Endometrial microvascular endothelial cells (primary cell): ENCODE data around the gene CFAP299. TPM values are rescaled to one million over a fixed set of nuclear protein-coding genes. Genes with fewer than 3 reads are reported as not detected.
"Not testable (repeated sequence)": the region's sequence is repeated elsewhere in the genome, so short reads cannot be mapped to it uniquely, and the experiment has no call there.

Experiments used
- in situ Hi-C: cut with HindIII; loops from 2 replicates; pipeline ENCODE4 v1.10.0; 2017; ENCODE audit warnings: low sequenced_read_pairs, low pct_unique_long_range_greater_than_20kb; ENCODE audit errors: inconsistent ontology term
- total RNA-seq: library from RNA; depleted of rRNA; stranded (reverse); fragments of >200 nt; gene quantifications from one replicate; pipeline ENCODE4 v1.2.3, GENCODE V29; 2015; ENCODE audit errors: inconsistent ontology term

Gene CFAP299
- total RNA-seq, 1 donor from 2014 or later, result not detected

DNA sequence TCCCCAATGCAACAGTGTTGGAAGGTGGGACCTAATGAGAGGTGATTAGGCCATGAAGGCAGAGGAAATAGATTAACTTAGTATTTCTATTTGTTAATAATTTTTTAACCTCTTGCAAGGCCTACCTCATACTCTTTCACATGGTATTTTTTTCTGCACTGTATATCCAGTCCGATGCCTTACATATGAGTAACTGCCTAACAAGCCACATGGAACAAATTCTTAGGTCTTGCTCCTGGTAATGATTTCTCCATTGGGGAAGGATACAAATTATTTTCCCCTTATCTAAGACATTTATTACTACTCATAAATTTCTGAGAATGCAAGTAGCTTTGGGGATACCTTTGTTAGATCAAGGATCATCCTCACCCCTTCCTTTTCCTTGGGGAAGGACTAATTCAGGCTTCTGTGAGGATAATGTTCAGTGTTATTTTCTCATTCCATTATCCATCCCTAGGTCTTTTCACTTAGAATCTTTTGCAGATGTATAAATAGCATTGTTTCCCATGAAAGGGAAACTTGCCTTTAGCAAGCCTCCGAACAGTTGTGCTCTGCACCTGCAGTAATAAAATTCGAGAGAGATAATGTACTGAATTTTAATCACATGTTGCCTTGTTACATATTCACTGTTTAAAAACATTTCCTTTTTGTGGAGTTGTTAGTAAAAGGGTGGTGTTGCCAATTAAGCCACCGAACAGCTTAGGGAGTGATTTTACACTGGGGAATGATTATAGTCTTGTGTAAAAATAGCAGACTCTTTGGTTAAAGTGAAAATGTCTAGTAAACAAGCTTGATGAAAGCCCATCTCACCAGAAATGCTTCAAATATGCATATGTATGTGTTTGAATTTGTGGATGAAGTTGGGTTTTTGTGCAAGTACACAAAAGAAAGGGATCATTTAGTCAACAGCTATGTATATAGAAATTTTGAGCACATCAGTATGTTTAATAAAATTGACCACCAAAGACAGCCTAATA, 89.9 kb downstream of the CFAP299 start:
- in situ Hi-C loops, result no loop called here

DNA sequence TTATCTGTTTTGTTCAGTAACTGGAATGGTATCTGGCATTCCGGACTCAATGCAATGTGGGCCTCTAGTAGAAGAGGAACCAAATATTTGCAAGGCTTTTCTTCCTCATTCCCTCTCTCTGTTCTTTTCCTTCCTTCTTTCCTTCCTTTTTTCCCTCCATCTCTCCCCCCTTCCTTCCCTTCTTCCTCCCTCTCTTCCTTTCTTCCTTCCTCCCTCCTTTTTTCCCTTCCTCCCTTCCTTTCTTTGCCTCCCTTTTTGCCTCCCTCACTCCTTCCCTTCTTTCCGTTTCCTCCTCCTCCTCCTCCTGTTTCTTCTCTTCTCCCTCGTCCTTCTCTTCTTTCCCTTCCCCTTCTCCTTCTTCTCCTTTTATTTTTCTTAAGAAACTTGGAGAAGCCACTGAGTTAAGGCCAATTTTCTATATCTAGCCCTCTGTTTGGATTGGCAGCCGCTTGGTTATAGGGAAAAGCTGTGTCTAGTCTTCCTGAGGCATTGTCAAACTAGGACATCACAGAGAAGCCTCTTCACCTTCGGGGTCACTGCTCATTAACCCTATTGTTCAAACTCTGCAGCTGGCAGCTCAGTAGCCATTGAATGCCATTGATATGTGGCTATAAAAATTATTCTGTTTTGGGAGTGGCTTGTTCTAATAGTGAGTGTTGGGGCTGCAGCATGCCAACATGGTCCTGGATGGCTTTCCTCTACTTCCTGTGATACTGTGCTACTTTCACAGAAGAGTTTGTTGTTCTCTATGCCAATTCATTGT, 95.9 kb downstream of the CFAP299 start:
- in situ Hi-C loops, result no loop called here

DNA sequence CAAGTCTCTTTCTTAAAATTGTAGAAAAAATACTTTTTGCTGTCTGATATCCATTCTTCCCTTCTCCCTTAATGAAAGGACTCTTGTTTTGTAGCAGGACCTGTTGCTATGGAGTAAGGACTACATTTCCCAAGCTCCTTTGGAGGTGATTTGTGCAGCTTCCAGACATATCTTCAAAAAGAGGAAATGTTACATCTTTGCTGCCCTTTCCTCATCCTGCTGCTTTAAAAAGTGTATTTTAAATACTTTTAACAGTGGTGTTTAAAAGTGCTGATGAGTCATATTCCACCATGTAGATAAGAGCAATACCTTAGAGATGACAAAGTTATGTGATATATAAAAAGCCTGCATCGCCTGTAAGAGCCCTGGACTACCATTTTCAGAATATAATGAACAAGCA, 98.7 kb downstream of the CFAP299 start:
- in situ Hi-C loops, result no loop called here

DNA sequence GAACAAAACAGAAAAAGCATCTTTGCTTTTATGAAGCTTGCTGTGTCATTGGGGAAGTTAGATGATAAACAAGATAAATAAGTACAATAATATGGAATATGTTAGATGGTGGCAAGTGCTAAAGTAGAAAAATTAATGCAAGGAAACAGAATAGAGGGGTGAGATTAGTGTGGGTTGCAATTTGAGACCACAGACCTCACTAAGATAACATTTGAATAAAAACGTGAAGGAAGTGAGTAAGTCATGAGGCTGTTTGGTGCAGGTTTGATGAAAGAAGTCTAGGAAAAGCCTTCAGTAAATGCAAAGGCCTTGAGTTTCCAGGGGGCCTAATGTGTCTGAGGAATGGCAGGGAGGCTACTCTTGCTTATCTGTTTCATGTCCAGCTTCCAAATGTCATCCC, 102.5 kb downstream of the CFAP299 start:
- in situ Hi-C loops, result no loop called here

DNA sequence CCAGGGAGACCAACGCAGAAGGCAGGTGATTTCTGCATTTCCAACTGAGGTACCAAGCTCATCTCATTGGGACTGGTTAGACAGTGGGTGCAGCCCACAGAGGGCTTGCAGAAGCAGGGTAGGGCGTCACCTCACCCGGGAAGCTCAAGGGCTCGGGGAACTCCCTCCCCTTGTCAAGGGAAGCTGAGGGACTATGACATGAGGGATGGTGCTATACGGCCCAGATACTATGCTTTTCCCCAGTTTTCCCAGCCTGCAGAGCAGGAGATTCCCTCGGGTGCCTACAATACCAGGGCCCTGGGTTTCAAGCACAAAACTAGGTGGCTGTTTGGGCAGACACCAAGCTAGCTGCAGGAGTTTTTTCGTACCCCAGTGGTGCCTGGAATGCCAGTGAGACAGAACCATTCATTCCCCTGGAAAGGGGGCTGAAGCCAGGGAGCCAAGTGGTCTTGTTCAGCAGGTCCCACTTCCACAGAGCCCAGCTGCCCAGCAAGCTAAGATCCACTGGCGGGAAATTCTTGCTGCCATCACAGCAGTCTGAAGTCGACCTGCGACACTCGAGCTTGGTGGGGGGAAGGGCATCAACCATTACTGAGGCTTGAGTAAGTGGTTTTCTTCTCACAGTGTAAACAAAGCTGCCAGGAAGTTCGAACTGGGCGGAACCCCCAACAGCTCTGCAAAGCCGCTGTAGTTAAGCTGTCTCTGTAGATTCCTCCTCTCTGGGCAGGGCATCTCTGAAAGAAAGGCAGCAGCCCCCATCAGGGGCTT, 103.9 kb downstream of the CFAP299 start:
- in situ Hi-C loops, result not testable (repeated sequence)

DNA sequence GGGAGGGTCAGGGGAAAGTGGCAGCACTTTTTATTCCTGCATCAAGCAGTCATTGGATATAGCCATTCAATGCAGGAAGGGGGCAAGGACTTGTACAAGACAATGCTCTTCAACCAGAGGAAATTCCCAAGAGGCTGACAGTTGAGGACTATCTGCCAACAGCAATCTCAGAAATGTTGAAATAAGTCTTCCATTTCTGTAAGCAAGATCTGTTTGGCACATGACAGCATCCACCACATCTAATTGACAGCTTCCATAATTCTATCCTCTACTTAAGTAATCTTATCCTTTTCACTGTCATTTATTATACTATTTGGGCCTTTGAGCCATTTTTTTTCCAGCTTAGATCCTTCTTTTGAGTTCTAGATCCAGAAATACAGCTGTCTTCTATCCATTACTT, 110.7 kb downstream of the CFAP299 start:
- in situ Hi-C loops, result no loop called here

DNA sequence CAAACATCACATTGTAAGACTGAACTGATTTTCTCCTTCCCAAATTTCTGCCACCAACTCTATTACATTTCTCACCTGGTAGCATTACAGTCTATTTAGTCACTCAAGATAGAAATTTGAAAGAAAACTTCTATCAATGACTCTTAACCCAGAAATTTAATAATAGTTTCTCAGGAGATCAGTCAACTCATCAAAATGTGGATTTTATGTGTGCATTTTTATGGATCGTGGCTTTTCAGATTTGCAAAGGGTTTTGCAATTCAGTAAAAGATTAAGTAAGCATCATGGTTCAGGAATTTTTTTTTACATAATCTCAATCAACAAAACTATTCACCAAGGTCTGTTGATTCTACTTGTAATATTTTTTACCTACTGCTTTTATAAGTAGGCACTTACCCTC, 111.1 kb downstream of the CFAP299 start:
- in situ Hi-C loops, result no loop called here

DNA sequence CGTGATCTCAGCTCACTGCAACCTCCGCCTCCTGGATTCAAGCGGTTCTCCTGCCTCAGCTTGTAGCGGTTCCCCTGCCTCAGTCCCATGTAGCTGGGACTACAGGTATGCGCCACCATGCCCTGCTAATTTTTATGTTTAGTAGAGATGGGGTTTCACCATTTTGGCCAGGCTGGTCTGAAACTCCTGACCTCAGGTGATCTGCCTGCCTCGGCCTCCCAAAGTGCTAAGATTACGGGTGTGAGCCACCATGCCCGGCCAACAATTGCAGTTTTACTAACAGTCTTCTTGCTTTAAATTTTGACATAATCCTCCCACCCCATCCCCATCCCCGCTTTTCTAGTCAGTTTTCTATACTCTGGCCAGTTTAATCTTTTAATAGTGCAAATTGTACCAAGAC, 112.0 kb downstream of the CFAP299 start:
- in situ Hi-C loops, result no loop called here

DNA sequence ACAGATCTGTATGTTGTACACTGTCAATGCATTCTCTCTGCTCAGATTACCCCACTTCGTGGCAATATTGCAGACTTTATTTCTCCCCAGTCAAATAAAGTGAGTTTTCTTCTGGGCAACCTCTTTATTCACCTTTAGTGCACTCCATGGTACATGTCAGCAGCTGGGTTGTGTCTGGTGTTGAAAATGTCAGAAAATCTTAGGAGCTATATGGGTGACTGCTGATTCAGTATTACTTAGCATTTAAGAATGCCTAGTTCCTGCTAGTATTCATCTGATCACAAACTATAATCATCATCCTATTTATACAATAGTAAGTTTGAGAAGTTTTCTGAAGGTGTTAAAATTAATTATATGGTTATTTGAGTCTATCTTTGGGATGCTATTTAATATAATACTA, 112.5 kb downstream of the CFAP299 start:
- in situ Hi-C loops, result no loop called here

DNA sequence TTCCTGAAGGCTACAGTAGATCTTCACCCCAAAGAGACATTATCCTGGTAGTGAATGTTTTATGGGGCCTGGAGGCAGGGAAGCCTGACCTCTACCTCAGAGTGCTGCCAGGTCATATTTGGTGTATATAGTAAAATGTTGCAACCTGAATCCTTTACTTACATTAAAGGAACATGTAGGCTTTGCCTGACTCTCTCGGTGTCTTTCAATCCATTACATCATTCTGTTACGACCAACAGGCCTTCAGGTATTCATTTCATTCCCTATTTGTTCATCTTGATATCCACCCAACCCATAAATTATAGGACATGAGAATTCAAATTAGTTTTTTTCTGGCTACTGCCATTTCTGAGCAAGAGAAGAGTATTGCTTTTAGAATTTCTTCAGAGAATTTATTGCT, 116.5 kb downstream of the CFAP299 start:
- in situ Hi-C loops, result no loop called here

DNA sequence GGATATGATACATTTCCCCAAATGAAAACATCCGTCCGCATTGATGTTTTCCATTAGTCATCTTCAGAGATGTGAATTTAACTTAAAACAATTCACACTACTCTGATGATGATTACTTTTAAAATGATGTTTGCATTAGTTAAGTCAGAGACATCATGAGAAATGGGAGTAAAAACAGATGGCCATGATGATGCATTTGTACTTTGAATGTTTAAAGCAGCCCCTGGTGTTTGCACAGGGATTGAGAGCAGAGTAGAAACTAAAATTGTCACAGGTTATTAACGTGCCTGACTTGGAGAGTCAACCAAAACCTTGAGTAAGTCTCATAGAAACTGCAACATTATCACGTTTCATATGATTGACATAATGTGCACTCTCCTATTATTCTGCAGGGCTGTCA, 117.2 kb downstream of the CFAP299 start:
- in situ Hi-C loops, result no loop called here

DNA sequence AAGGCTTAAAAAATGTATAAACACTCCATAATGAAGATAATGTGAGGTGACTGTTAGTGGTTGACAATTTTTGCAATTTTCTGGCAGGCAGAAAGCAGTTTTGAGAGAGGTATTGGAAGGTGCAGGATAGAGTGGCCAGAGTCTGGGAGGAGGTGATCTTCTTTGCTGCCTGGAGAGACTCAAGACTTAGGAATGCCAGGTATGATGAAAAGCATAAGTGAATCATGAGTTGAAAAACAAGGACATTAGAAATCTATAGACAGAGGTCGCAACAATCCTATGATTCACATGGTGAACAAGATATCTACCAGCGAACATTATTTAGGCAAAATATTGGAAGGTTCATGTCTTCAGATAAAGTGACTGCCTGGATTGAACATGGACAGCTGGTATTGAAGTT, 118.5 kb downstream of the CFAP299 start:
- in situ Hi-C loops, result no loop called here

DNA sequence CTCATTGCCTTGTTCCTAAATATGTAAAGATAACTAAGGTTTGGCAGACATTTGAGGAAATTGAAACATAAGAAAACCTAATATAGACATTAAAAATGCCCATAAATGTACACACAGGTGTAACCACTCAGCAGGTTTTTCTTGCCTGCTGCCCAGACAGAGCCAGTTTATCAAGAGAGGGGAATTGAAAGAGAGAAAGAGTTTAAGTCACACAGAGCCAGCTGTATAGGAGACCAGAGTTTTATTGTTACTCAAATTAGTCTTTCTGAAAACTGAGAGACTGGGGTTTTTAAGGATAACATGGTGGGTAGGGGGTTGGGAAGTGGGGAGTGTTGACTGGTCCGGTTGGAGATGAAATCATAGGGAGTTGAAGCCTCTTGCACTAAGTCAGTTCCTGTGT, 119.0 kb downstream of the CFAP299 start:
- in situ Hi-C loops, result no loop called here

DNA sequence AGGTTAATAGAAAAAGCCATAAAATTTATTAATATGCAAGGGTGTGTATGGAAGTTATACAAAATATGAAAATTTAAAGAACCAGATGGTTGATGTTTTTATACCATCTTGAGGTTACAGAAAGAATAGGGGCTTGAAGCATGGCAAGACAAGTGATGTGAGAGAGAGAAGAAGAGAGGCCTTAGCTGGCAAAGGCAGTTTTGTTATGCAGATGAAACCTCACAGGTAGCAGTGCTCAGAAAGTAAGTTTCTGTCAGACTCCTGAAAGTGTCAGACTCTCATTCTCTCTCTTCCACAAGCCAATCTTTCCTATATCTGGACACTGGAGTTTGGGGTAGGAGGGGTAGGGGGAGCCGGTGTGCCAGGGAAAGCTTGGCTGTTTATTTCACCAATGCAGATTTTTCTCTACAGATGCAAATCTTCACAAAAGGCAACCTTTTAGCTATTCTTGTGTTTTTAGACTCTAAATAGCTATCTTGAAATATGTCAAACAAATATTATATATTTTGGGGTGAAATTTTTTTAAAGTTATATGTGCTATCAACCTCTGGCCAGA, 124.5 kb downstream of the CFAP299 start:
- in situ Hi-C loops, result no loop called here

DNA sequence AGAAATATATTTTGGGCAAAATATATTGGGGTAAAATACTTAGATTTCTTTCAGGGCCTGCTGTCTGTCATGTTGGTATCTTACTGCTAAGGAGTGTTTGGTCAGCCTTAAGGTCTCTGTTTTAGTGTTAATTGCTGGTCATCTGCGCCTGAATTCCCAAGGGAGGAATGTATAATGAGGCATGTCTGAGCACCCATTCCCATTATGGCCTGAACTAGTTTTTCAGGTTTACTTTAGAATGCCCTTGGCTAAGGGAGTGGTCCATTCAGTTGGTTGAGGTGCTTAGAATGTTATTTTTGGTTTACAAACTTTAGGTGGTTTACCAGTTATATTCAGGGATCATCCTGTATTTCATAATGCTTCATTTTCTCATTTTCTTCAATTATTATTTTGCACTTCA, 125.9 kb downstream of the CFAP299 start:
- in situ Hi-C loops, result no loop called here

DNA sequence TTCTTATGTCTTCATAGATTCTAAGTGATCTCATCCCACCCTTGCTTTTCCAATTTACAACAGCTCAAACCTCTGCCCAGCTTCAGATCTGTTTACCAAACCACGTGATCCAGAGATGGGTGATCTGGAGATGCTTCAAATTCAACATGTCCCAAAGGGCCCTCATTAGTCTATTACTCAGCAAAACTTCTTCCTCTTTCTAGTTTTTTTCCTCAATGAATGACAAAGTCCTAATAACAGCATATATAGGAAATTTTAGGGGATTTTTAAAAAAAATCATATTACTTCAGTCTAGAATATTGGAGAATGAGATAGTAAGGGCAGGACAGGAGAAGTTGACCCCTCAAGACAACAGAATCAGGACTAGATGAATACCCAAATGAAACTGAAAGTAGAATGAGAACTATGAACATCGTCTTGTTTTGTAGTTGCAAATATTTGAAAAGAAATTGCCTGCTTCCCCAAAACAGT, 127.1 kb downstream of the CFAP299 start:
- in situ Hi-C loops, result no loop called here

DNA sequence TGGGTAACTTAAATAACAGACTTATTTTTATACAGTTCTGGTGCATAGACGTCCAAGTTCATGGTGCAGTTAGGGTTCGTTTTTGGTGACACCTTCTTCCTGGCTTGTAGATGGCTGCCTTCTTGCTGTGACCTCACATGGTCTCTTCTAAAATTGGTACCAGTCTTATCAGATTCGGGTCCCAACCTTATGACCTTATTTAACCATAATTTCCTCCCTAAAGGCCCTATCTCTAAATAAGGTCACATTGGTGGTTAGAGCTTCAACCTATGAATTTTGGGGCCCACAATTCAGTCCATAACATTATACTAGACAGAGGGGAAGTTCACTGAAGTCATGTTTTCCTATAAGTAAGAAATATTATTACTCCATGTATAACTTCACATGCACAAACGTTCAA, 128.0 kb downstream of the CFAP299 start:
- in situ Hi-C loops, result no loop called here

DNA sequence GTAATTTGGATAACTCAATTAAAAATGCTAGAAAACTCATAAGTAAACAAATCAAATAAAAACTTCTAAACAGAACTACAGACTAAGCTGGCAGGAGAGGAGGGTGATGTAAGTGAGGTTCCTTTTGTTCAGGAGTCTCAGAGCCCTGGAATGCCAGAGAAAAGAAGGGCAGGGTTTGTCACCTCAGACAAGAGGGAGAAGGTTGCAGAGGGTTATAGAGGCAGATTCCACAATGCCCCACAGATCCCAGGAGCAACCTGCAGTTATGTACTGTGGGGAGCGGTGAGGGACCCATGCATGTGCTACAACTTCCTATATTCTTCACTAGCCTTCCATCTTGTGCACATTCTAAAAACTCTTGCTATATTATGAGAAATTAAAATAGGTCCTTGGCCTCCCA, 129.7 kb downstream of the CFAP299 start:
- in situ Hi-C loops, result no loop called here

DNA sequence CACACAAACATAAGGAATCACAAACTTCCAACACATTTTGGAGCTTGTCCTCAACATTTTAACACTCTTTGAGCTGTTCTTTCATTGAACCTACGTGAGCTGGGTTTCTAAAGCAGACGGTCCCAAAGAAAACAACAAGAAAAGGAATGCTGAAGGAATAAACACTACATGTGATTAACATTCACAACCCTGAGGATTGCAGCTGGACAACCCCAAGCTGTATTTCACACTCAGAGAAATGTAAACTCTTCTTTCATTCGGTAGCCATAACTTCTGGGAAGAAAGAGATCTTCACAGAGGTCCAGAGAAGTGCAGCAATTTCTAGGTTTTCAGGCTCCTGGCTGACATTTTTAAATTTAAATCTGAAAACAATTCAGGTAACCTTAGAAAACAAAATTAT, 130.2 kb downstream of the CFAP299 start:
- in situ Hi-C loops, result no loop called here
